SK-N-SH (cell line): ENCODE results near the gene CCNY. TPM values are rescaled to one million over a fixed set of nuclear protein-coding genes. Genes with fewer than 3 reads are reported as not detected.

Source experiments
- CTCF ChIA-PET: fragments of 300-600, 350-600 bp; formaldehyde crosslinking; extraction: SDS; loops from one replicate; lab custom pipeline; 2021; lab: Yijun Ruan, JAX
- POLR2A ChIA-PET: fragments of 350-600 bp; sonication (Branson Sonifier 250); formaldehyde crosslinking; extraction: SDS; loops from one replicate; lab custom pipeline; 2020; ENCODE audit warnings: antibody characterized with exemption, inconsistent platforms; lab: Yijun Ruan, JAX
- DNase-seq: peaks from one replicate; pipeline ENCODE4 v3.0.0; 2012
- H2AFZ ChIP-seq: fragments of 200-600 bp; sonication (generic); 2 replicates; pipeline ENCODE4 v1.8.1; 2016; ENCODE audit warnings: antibody characterized with exemption, mild to moderate bottlenecking, low read depth
- H3F3A ChIP-seq: fragments of 200-600 bp; sonication (generic); replicated peaks from 2 replicates; pipeline ENCODE3; 2016; ENCODE audit warnings: antibody characterized with exemption, mild to moderate bottlenecking; ENCODE audit not compliant: insufficient read depth
- H3K27ac ChIP-seq, 2 experiments: fragments of 200-500 bp in 1 of 2; fragments of 200-600 bp in 1 of 2; sonication (Bioruptor generic) in 1 of 2; sonication (generic), shearing (Covaris generic) in 1 of 2; 2 replicates each; pipeline versions ENCODE4 v1.5.1 to v1.6.1; 2014 to 2016; ENCODE audit warnings: low read depth in 2 of 2, inconsistent platforms in 1 of 2, low read length in 1 of 2, mild to moderate bottlenecking in 1 of 2, mixed read lengths in 1 of 2
- H3K27me3 ChIP-seq: fragments of 200-600 bp; sonication (generic), shearing (Covaris generic); 2 replicates; pipeline ENCODE4 v1.6.1; 2016; ENCODE audit warnings: mixed run types; ENCODE audit not compliant: insufficient read depth
- H3K36me3 ChIP-seq, 2 experiments: fragments of 200-500 bp in 1 of 2; fragments of 200-600 bp in 1 of 2; sonication (Bioruptor generic) in 1 of 2; sonication (generic) in 1 of 2; replicated peaks in 1 of 2; 2 replicates each; pipeline versions ENCODE3 to v1.5.1; 2014 to 2016; ENCODE audit warnings: low read length in 1 of 2, mild to moderate bottlenecking in 1 of 2; ENCODE audit not compliant: insufficient read depth in 2 of 2, control insufficient read depth in 1 of 2
- H3K4me1 ChIP-seq, 2 experiments: fragments of 200-500 bp in 1 of 2; fragments of 200-600 bp in 1 of 2; sonication (Bioruptor generic) in 1 of 2; sonication (generic), shearing (Covaris generic) in 1 of 2; 2 replicates each; pipeline versions ENCODE4 v1.5.1 to v1.6.1; 2014 to 2016; ENCODE audit warnings: low read depth in 1 of 2, low read length in 1 of 2, mixed run types in 1 of 2; ENCODE audit not compliant: insufficient read depth in 2 of 2, control insufficient read depth in 1 of 2
- H3K4me2 ChIP-seq: fragments of 200-600 bp; sonication (generic), shearing (Covaris generic); 2 replicates; pipeline ENCODE4 v1.6.1; 2017; ENCODE audit warnings: mixed run types
- H3K4me3 ChIP-seq, 2 experiments: fragments of 200-500 bp in 1 of 2; fragments of 200-600 bp in 1 of 2; sonication (Bioruptor generic) in 1 of 2; sonication (generic), shearing (Covaris generic) in 1 of 2; 2 replicates each; pipeline versions ENCODE4 v1.5.1 to v1.8.1; 2014 to 2016; ENCODE audit warnings: low read depth in 2 of 2, inconsistent platforms in 1 of 2, low read length in 1 of 2, mild to moderate bottlenecking in 1 of 2, mixed read lengths in 1 of 2, moderate library complexity in 1 of 2
- H3K79me2 ChIP-seq: fragments of 200-600 bp; sonication (generic); 2 replicates; pipeline ENCODE4 v1.8.1; 2017; ENCODE audit warnings: mild to moderate bottlenecking; ENCODE audit not compliant: insufficient read depth
- H3K9ac ChIP-seq: fragments of 200-600 bp; sonication (generic); 2 replicates; pipeline ENCODE4 v1.6.1; 2017; ENCODE audit warnings: mixed run types
- H3K9me2 ChIP-seq: fragments of 200-600 bp; sonication (generic); 2 replicates; pipeline ENCODE4 v1.6.1; 2017; ENCODE audit warnings: mixed run types
- H3K9me3 ChIP-seq: fragments of 200-600 bp; sonication (generic); 2 replicates; pipeline ENCODE4 v1.6.1; 2017; ENCODE audit warnings: mixed run types, mild to moderate bottlenecking, moderate library complexity
- H4K20me1 ChIP-seq: fragments of 200-600 bp; sonication (generic); 2 replicates; pipeline ENCODE4 v1.6.1; 2017; ENCODE audit warnings: mild to moderate bottlenecking, mixed run types; ENCODE audit not compliant: insufficient read depth
- ELF1 ChIP-seq: IDR thresholded peaks from 2 replicates; pipeline ENCODE4 v1.4.0; 2012
- FOSL2 ChIP-seq: IDR thresholded peaks from 2 replicates; pipeline ENCODE4 v1.4.0; 2012; ENCODE audit warnings: low read depth, mild to moderate bottlenecking, moderate library complexity, borderline replicate concordance
- FOXJ3 ChIP-seq: sonication (generic); formaldehyde crosslinking; IDR thresholded peaks from 2 replicates; pipeline ENCODE4 v1.5.1; 2020; ENCODE audit warnings: mild to moderate bottlenecking, missing genetic modification reagents
- FOXM1 ChIP-seq: IDR thresholded peaks from 2 replicates; pipeline ENCODE4 v1.4.0; 2012; ENCODE audit warnings: low read depth, mild to moderate bottlenecking
- GATA2 ChIP-seq: sonication (generic); formaldehyde crosslinking; IDR thresholded peaks from 2 replicates; pipeline ENCODE4 v1.5.0; 2020; ENCODE audit warnings: mild to moderate bottlenecking, missing genetic modification reagents
- MEF2A ChIP-seq: IDR thresholded peaks from 2 replicates; pipeline ENCODE4 v1.4.0; 2012; ENCODE audit warnings: low read depth, borderline replicate concordance
- POLR2AphosphoS5 ChIP-seq: IDR thresholded peaks from 2 replicates; pipeline ENCODE4 v1.6.1; 2012; ENCODE audit warnings: low read depth, low read length
- RAD21 ChIP-seq: IDR thresholded peaks from 2 replicates; pipeline ENCODE4 v1.6.1; 2012; ENCODE audit warnings: mild to moderate bottlenecking, low read length
- RCOR1 ChIP-seq: fragments of 150-350 bp; IDR thresholded peaks from 2 replicates; pipeline ENCODE4 v1.6.1; 2017; ENCODE audit warnings: antibody characterized with exemption, low read length
- RXRA ChIP-seq: IDR thresholded peaks from 2 replicates; pipeline ENCODE4 v1.4.0; 2012; ENCODE audit warnings: low read depth, mild to moderate bottlenecking, borderline replicate concordance
- SIN3A ChIP-seq: IDR thresholded peaks from 2 replicates; pipeline ENCODE4 v1.6.1; 2012; ENCODE audit warnings: low read depth, mild to moderate bottlenecking, low read length, moderate library complexity, borderline replicate concordance
- SMC3 ChIP-seq: IDR thresholded peaks from 2 replicates; pipeline ENCODE4 v1.6.1; 2012; ENCODE audit warnings: low read depth, low read length, improper control_type of control experiment
- TAF1 ChIP-seq: IDR thresholded peaks from 2 replicates; pipeline ENCODE4 v1.6.1; 2012; ENCODE audit warnings: low read depth, mild to moderate bottlenecking, low read length, moderate library complexity, borderline replicate concordance
- TCF12 ChIP-seq: IDR thresholded peaks from 2 replicates; pipeline ENCODE4 v1.4.0; 2012
- TEAD4 ChIP-seq: IDR thresholded peaks from 2 replicates; pipeline ENCODE4 v1.4.0; 2012; ENCODE audit warnings: mild to moderate bottlenecking, borderline replicate concordance; ENCODE audit not compliant: insufficient read depth
- YY1 ChIP-seq: IDR thresholded peaks from 2 replicates; pipeline ENCODE4 v1.4.0; 2012; ENCODE audit warnings: low read depth, mild to moderate bottlenecking
- WGBS: methylation state at CpG from one replicate; pipeline ENCODE4 v1.1.6; 2017; ENCODE audit warnings: low lambda C conversion rate; 5-methylcytosine and 5-hydroxymethylcytosine counted together
- polyA plus RNA-seq, 3 experiments: library from polyadenylated mRNA; depleted of rRNA; stranded (reverse); fragments of >200 nt; gene quantifications; 2 replicates each; pipeline ENCODE4 v1.2.3, GENCODE V29; 2012
- TF ChIP-seq, protein P1 (sequence below): fragments of 200-600 bp; sonication (generic); IDR thresholded peaks from 2 replicates; pipeline ENCODE4 v1.6.1; 2017; ENCODE audit warnings: antibody characterized with exemption, mild to moderate bottlenecking, moderate library complexity
- TF ChIP-seq, protein P2 (sequence below): IDR thresholded peaks from 2 replicates; pipeline ENCODE4; 2012
- TF ChIP-seq, protein P3 (sequence below): IDR thresholded peaks from 2 replicates; pipeline ENCODE4 v1.6.1; 2012; ENCODE audit warnings: mild to moderate bottlenecking, low read depth, low read length, moderate library complexity

CCNY gene
- polyA plus RNA-seq, 1 of the 3 experiments (the other 2 are of a cell fraction) = 29.4 TPM

DNA sequence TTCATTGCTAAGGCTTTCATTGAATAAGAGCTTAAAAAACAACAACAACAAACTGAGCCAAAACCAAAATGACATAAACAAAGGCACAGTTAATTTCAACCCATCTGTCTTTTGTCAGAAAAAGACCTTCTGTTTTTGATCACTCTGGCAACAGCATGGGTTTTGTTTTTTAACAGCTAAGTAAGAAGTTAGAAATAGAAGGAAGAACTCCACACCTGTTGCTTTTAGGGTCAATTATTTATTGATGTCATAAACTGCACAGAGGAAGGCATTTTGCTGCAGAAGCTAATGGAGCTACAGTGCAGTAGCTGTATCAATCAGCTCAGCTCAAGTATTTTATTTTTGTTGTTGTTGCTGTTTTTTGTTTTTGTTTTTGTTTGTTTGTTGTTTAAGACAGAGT, 252.5 kb downstream of the CCNY start:
- Histone ChIP-seq H3K36me3 (no peaks in the 10 kb centered on the region), H3K27ac (no peak overlapping the region), H3K4me2 (no peak overlapping the region), H4K20me1 (no peaks in the 10 kb centered on the region), H3K4me3 (no peak overlapping the region), H3K9me2 (no peaks in the 10 kb centered on the region), H3K9ac (no peak overlapping the region), H3K27me3 (no peaks in the 10 kb centered on the region), H3K4me1 (no peaks in the 10 kb centered on the region), H3K79me2 (no peaks in the 10 kb centered on the region), H3F3A (no peaks in the 10 kb centered on the region), H2AFZ (no peak overlapping the region), H3K9me3 (no peaks in the 10 kb centered on the region)
- POLR2A ChIA-PET = no interaction called here
- DNase-seq = no peak
- CTCF ChIA-PET = interaction anchor here (1.0 to 1.6 kb wide), 4 partner anchors 9 to 13 kb away, joined by 3 to 6 read pairs (median 3); no protein-coding TSS in a partner anchor
- no peak for TF ChIP-seq FOSL2
- TF ChIP-seq RAD21 = no peak
- no peak for TF ChIP-seq SIN3A
- TF ChIP-seq TEAD4 = no peak

DNA sequence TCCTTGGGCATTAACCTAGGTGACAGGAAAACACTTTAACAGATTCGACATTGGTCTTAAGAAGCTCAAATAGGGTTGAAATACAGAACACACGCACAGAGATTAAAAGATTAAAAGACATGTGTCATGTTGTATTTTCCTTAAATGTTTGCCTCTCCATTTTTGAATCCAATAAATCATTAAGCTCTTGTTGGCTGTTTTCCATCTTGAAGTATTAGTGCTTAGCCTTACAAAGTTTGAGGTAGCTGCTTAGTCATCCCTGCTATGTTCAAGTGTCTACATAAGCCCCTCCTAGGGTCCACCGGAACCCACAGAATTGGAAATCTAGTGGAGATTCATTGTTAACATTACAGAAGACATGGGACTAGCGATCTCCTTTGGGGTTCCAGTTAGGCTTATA, 256.1 kb downstream of the CCNY start:
- H3K4me3 ChIP-seq = no peak overlapping the region
- H3K27ac ChIP-seq = no peak overlapping the region
- H3F3A ChIP-seq = no peaks in the 10 kb centered on the region
- no peaks in the 10 kb centered on the region for H4K20me1 ChIP-seq
- TF ChIP-seq TCF12 (no peak), RXRA (no peak), TAF1 (no peak), YY1 (no peak), ELF1 (no peak), MEF2A (no peak), TEAD4 (no peak), FOXJ3 (no peak), FOXM1 (no peak), RCOR1 (no peak), POLR2AphosphoS5 (no peak), SMC3 (no peak), GATA2 (CRISPR knock-in tag) (no peak)
- TF ChIP-seq, protein P1, sequence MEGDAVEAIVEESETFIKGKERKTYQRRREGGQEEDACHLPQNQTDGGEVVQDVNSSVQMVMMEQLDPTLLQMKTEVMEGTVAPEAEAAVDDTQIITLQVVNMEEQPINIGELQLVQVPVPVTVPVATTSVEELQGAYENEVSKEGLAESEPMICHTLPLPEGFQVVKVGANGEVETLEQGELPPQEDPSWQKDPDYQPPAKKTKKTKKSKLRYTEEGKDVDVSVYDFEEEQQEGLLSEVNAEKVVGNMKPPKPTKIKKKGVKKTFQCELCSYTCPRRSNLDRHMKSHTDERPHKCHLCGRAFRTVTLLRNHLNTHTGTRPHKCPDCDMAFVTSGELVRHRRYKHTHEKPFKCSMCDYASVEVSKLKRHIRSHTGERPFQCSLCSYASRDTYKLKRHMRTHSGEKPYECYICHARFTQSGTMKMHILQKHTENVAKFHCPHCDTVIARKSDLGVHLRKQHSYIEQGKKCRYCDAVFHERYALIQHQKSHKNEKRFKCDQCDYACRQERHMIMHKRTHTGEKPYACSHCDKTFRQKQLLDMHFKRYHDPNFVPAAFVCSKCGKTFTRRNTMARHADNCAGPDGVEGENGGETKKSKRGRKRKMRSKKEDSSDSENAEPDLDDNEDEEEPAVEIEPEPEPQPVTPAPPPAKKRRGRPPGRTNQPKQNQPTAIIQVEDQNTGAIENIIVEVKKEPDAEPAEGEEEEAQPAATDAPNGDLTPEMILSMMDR = no peak
- TF ChIP-seq, protein P2, sequence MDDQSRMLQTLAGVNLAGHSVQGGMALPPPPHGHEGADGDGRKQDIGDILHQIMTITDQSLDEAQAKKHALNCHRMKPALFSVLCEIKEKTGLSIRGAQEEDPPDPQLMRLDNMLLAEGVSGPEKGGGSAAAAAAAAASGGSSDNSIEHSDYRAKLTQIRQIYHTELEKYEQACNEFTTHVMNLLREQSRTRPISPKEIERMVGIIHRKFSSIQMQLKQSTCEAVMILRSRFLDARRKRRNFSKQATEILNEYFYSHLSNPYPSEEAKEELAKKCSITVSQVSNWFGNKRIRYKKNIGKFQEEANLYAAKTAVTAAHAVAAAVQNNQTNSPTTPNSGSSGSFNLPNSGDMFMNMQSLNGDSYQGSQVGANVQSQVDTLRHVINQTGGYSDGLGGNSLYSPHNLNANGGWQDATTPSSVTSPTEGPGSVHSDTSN = no peak
- TF ChIP-seq, protein P3, sequence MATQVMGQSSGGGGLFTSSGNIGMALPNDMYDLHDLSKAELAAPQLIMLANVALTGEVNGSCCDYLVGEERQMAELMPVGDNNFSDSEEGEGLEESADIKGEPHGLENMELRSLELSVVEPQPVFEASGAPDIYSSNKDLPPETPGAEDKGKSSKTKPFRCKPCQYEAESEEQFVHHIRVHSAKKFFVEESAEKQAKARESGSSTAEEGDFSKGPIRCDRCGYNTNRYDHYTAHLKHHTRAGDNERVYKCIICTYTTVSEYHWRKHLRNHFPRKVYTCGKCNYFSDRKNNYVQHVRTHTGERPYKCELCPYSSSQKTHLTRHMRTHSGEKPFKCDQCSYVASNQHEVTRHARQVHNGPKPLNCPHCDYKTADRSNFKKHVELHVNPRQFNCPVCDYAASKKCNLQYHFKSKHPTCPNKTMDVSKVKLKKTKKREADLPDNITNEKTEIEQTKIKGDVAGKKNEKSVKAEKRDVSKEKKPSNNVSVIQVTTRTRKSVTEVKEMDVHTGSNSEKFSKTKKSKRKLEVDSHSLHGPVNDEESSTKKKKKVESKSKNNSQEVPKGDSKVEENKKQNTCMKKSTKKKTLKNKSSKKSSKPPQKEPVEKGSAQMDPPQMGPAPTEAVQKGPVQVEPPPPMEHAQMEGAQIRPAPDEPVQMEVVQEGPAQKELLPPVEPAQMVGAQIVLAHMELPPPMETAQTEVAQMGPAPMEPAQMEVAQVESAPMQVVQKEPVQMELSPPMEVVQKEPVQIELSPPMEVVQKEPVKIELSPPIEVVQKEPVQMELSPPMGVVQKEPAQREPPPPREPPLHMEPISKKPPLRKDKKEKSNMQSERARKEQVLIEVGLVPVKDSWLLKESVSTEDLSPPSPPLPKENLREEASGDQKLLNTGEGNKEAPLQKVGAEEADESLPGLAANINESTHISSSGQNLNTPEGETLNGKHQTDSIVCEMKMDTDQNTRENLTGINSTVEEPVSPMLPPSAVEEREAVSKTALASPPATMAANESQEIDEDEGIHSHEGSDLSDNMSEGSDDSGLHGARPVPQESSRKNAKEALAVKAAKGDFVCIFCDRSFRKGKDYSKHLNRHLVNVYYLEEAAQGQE = no peak
- no peak overlapping the region for H2AFZ ChIP-seq
- no peak overlapping the region for H3K9ac ChIP-seq
- no peaks in the 10 kb centered on the region for H3K9me3 ChIP-seq
- H3K36me3 ChIP-seq = no peaks in the 10 kb centered on the region
- H3K79me2 ChIP-seq = no peaks in the 10 kb centered on the region
- H3K9me2 ChIP-seq = no peaks in the 10 kb centered on the region
- ChIA-PET POLR2A (no interaction called here), CTCF (interaction anchor here (1.0 to 1.5 kb wide), 2 partner anchors 9 to 29 kb away, joined by 3 to 5 read pairs; no protein-coding TSS in a partner anchor)
- H3K4me2 ChIP-seq = no peak overlapping the region
- no peak for DNase-seq
- H3K27me3 ChIP-seq = no peaks in the 10 kb centered on the region
- 48% methylated on average over 4 of the region's 4 CpGs for WGBS
- H3K4me1 ChIP-seq = no peaks in the 10 kb centered on the region
